NCI-H345 treated with DMSO at 0.1 percent for 48 hours (cell line): ENCODE data around the gene SAT1.

Experiments
- DNase-seq: peaks from one replicate; lab custom pipeline; 2025; ENCODE audit not compliant: unreplicated experiment; lab: John Stamatoyannopoulos, UW

Gene SAT1

DNA sequence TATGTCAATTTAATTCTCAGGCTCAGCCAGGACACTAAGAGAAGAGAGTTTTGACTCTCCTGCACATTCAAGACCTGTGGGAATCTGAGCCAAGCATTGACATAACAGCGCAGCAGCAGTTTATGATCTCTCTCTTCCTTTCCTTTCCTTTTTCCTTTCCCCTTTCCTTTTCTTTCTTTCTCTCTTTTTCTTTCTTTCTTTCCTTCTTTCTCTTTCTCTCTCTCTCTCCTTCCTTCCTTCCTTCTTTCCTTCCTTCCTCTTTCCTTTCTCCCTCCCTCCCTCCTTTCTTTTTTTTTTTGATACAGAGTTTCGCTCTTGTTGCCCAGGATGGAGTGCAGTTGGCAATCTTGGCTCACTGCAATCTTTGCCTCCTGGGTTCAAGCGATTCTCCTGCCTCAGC, 21.6 kb downstream of the SAT1 start:
- no peak for DNase-seq

DNA sequence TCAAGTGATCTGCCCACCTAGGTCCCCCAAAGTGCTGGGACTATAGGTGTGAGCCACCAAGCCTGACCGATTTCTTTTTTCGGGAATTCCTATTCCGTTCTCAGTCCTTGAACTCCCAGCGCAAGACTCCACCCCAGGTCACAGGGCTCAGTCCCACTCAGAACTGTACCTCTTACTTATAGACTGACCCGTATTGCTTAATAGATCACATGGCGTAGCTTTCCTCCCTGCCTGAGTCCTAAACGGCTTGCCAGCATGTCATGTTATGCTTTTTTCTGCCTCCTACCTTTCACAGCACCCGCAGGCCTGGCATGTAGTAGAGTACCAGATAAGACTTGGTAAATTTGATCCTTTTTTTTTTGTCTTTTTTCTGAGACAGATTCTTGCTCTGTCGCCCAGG, 22.4 kb downstream of the SAT1 start:
- no peak for DNase-seq

DNA sequence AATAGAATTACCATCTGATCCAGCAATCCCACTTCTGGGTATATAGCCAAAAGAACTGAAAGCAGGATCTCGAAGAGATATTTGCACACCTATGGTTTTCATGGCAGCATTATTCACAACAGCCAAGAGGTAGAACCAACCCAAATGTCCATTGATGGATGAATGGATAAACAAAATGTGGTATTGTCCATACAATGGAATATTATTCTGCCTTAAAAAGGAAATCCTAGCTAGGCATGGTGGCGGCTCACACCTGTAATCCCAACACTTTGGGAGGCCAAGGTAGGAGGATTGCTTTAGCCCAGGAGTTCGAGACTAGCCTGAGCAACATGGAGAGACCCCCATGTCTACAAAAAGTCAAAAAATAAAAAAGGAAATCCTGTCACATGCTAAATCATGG, 27.3 kb downstream of the SAT1 start:
- no peak for DNase-seq

DNA sequence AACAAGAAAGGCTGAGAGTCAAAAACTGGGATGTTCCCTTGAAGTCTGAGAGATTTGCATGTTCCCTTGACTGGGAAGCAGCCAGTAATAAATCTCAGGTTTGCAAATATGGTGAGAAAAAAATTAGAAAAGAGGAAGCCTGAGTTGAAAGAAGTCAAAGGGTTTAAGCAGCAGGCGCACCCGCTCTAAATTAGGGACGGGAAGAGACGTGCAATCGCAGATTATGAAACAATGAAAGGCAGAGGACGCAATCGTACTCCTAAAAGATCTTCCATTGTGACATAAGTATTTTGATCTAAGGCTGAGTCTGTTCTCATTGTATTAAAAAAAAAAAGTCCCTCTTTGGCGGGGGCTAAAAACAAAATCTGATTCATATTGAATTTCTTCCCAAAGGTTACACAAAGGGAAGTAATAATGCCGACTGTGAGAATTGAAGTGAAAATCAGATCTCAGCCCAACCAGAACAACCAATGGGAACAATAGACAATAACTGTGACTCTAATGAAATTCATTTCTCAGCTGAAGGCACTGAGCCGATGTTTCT, 28.2 kb downstream of the SAT1 start:
- no peak for DNase-seq

DNA sequence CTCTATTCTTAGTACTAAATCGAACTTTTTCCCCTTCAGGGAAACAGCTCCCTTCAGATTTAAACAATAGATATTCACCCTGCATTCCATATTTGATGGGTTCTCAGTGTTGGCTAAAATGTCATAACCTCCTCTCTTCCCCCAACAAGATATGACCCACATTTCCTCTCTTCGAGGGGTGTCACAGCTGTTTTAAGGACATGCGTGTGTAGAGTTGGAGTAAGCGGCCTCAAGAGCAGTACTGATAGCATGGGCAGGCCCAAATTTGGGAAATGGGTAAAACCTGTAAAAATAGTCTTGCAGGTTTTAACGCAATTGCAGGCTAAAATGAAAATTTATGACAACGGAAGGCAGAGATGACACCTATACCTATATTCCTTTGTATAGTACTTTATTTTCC, 28.7 kb downstream of the SAT1 start:
- no peak for DNase-seq

DNA sequence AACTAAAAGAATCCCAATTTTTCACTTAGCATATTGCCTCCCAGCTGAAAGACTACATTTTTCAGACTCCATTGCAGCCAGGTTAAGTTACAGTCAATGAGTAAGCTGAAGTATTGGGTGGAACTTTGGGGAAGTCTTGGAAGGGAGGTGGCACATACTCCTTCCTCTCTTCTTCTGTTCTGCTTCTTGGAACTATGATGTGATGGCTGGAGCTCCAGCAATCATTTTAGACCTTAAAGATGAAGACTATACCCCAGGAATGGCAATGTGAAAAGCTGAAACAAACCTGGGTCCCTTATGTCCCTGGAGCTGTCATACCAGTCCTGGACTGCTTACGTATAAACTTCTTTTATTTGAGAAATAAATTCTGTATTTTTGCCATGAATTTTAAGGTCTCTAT, 30.8 kb downstream of the SAT1 start:
- DNase-seq: no peak

DNA sequence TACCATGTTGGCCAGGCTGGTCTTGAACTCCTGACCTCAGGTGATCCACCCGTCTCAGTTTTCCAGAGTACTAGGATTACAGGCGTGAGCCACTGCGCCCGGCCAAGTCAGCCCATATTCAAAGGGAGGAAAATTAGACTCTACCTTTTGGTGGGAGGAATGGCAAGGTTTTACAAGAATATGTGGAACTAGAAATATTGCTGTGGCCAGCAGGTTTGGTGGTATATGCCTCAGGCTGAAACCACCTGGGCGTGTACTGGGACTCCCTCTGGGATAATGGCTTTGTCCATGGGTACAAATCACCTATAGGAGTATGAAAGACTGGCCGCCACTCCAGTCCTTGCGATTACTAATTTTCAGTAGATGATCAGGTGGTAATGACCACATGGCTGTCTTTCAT, 32.4 kb downstream of the SAT1 start:
- no peak for DNase-seq

DNA sequence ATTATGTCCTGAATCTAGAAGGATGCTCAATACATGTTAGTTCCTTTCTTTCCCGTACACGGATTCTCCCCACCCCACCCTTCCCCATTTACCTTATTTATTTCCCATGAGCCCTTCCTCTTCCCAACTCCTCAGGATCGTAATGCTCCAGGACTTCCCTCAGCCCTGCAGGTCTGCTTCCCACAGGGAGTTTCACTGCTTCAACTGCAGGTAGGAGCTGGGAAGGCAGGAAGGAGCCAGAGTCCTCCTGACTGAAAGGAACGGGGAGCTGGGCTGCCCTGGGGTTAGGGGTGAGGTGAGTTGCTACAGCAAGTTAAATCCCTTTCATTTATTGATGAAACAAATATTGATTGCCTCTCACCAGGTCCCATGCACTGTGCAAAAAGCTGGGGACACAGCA, 33.2 kb downstream of the SAT1 start:
- no peak for DNase-seq

DNA sequence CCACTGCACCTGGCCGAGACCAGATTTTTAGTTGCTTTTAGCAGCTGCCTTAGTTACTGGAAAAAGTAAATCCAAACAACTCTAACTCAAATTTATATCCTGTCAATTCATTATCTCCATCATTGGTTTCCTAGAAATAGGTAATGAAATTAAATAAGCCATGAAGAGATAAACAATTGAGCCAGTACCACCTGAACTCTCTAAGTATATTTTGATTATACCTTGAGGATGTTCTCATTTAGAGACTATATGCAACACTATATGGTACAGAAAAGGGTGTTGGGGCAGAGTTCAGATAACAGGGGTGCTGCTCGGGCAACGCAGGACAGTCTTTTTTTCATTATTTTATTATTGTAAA, 35.0 kb downstream of the SAT1 start:
- peak; percentile 13 for DNase-seq

DNA sequence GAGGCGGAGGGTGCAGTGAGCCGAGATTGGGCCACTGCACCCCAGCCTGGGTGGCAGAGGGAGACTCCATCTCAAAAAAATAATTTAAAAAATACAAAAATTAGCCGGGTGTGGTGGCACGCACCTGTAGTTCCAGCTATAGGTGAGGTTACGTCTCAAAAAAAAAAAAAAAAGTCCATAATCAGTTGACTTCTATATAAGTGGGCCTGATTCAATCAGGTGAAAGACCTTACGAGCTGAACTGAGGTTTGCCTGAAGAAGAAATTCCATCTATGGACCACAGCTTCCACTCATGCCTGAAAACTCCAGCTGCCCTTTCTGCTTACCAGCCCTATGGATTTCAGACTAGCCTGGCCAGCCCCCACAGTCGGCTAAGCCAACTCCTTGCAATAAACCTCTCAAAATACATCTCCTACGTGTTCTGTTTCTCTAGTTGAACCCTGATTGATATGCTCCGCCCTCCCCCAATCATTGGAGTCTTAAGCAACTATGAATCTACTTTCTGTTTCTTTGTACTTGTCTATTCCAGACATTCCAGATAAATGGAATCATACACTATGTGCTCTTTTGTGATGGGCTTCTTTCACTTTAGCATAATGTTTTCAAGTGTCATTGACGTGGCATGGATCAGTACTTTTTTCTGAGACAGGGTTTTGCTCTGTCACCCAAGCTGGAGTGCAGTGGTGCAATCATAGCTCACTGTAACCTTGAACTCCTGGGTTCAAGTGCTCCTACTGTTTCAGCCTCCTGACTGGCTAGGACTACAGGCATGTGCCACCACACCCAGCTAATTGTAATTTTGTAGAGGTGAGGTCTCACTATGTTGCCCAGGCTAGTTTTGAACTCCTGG, 36.6 kb downstream of the SAT1 start:
- DNase-seq: no peak

DNA sequence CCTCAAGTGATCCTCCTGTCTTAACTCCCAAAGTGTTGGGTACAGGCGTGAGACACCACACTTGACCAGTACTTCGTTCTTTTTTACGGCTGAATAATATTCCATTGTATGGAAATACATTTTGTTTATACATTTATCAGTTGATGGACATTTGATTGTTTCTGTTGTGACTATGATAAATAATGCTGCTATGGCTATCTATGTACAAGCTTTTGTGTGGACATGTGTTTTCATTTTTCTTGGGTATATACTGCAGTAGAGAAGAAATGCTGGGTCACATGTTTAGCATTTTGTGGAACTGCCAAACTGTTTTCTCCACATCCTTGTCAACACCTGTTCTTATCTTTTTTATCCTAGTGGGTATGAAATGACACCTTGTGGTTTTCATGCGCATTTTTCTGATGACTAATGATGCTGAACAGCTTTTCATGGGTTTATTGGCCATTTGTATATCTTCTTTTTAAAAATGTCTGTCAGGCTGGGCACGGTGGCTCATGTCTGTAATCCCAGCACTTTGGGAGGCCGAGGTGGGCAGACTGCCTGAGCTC, 37.3 kb downstream of the SAT1 start:
- DNase-seq: no peak

DNA sequence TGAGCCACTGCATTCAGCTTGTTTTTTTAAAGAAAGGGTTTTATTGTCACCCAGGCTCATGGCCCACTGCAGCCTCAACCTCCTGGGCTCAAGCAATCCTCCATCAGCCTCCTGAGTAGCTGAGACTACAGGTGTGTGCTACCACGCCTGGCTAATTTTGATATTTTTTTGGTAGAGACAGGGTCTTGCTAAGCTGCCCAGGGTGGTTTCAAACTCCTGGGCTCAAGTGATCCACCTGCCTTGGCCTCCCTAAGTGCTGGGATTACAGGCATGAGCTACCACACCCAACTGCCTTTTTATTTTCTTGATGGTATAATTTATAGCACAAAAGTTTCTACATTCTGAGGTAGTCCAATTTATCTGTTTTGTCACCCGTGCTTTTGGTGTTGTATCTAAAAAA, 38.9 kb downstream of the SAT1 start:
- no peak for DNase-seq

DNA sequence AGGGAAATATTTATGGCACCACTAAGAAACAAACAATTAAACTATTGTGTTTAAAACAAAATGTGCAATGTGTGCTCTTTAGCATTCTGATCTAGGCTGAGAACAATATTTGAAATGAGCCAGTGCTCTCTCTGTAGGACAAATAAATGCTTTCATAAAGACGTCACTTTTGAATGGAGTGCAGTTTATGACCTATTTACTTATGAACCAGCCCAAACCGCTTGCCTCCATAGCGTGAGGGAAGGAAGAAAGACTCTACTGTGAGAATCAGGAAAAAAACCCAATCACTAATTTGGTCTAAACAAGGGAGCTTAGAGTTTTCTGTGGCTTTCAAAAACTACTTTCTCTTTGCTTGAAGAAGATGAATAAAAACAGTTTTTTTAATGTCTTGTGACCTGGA, 39.4 kb downstream of the SAT1 start:
- DNase-seq: no peak

DNA sequence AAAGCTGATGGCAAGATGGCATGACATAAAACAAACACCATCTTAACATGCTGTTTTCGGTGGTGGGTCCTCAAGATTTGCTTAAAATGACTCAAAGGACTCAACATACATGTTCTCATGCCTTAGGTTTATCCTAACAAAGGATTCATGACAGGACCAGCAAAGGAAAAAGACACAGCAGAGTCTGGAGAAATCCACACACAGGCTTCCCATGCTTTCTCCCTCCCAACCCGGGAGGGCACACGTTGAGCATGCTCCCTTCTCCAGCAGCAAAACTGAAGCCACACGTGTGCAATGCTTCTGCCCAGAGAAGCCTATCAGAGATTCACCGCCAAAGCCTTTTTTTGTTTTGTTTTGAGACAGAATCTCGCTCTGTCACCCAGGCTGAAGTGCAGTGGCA, 39.9 kb downstream of the SAT1 start:
- no peak for DNase-seq

DNA sequence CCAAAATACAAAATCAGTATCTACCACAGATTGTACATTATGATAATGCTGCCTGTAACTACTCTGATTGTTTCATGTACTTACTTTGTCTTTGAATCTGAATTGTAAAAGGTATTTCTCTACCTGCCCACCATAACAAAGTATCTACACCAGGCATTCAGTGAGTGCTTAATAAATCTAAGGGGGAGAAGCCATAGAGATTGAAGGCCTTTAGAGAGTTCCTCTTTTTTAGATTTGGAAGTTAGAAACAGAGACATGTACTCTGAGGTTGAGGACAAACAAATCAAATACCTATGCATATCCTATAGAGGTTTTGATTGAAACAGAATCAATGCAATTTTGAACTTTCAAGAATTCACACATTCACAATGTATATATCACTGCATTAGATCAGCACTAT, 42.7 kb downstream of the SAT1 start:
- no peak for DNase-seq

DNA sequence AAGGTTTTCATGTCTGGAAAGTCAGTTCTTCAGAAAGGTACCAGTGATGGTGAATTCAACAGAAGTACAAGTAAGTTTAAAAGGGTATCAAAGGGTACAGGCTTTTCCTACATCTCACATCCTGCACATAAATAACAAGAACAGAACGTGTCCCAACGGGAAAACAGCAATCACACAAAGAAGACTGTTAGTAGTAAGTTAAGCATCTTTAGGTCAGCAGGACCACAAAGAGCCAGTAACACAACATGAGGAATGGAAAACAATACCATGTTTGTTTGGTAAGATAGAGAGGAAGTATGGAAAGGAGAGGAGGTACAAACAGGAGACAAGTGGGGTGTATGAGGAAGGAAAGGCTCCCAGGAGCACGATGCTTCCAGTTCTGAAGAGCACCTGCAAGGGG, 43.2 kb downstream of the SAT1 start:
- DNase-seq: no peak

DNA sequence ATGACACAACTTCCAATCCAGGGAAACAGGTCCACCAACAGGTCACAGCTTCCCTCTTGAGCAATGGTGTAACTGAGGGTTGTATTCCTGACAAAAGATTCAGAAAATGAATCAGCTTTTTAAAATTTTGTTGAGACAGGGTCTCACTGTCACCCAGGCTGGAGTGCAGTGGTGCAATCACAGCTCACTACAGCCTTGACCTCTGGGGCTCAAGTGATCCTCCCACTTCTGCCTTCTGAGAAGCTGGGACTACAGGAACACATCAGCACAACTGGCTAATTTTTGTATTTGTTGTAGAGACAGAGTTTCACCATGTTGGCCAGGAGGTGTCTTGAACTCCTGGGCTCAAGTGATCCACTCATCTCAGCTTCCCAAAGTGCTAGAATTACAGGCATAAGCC, 43.7 kb downstream of the SAT1 start:
- DNase-seq: no peak

DNA sequence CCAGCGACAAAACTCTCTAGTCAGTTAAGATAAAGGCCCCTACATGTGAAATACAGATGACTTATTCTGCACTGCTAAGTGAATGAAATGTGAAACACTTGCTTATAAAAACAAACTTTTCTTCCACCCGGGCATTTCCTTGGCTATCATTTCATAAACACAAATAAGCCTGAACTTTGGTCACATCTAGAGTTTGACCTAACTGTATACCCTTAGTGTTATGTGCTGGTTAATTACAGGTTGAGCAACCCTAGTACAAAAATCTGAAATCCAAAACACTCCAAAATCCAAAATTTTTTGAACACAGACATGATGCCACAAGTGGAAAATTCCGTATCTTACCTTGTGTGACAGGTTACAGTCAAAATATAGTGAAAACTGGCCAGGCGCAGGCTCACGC, 45.9 kb downstream of the SAT1 start:
- DNase-seq: no peak

DNA sequence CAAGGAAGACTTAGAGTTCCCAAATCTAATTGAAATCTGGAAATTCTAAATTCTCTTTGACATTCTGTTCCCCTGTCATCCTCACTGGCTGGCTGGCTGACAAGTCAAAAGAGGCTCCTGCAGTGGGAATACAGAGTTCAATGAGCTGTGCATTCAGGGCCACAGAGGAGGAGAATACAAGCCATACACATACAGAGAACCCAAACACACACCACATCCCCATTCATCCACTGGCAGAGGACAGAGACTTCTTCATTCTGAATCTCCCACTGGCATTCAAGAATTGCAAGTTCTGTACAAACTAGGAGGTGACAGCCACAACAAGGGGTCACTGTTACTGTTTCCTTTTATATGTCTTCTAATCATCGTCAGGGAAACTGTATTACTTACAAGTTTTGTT, 49.7 kb downstream of the SAT1 start:
- DNase-seq: no peak
